Lung (tissue), 12 donors: ENCODE data around the gene MRPS27. TPM values are rescaled to one million over a fixed set of nuclear protein-coding genes. Genes with fewer than 3 reads are reported as not detected.
A peak's percentile ranks its signal among the peaks of the same experiment; 100 is the strongest.

Source experiments
- ATAC-seq: fragments of 200-7000 bp; cut with Tn5 transposase; one replicate; pipeline ENCODE4 v1.9.1; 2020; ENCODE audit warnings: moderate number of reproducible peaks; ENCODE audit not compliant: insufficient read depth, low FRiP score
- DNase-seq, 3 donors: peaks; one replicate each; pipeline ENCODE4 v3.0.0-alpha.2; 2013 to 2017
- H3K27ac ChIP-seq, 2 donors: one replicate each; pipeline ENCODE4 v1.5.1; 2013; ENCODE audit warnings: mild to moderate bottlenecking in 2 of 2, moderate library complexity in 2 of 2, control low read depth in 1 of 2, inconsistent platforms in 1 of 2, low read depth in 1 of 2, low read length in 1 of 2
- H3K27me3 ChIP-seq, 3 donors: one replicate each; pipeline ENCODE4 v1.5.1; 2013; ENCODE audit warnings: low read length in 2 of 3; ENCODE audit not compliant: control insufficient read depth in 3 of 3, insufficient read depth in 3 of 3
- H3K36me3 ChIP-seq, 4 donors: one replicate each; pipeline ENCODE4 v1.5.1; 2013; ENCODE audit warnings: low read length in 4 of 4, mild to moderate bottlenecking in 1 of 4, moderate library complexity in 1 of 4; ENCODE audit not compliant: control insufficient read depth in 4 of 4, insufficient read depth in 4 of 4
- H3K4me1 ChIP-seq, 5 donors: one replicate each; pipeline ENCODE4 v1.5.1; 2013; ENCODE audit warnings: low read length in 5 of 5, mild to moderate bottlenecking in 2 of 5, moderate library complexity in 1 of 5; ENCODE audit not compliant: control insufficient read depth in 5 of 5, insufficient read depth in 5 of 5
- H3K4me3 ChIP-seq: one replicate; pipeline ENCODE4 v1.5.1; 2013; ENCODE audit warnings: mild to moderate bottlenecking, control low read depth, moderate library complexity
- H3K9ac ChIP-seq, 2 donors: one replicate each; pipeline ENCODE4 v1.5.1; 2013; ENCODE audit warnings: low read length in 2 of 2, control low read depth in 1 of 2; ENCODE audit not compliant: insufficient read depth in 1 of 2
- H3K9me3 ChIP-seq, 4 donors: one replicate each; pipeline ENCODE4 v1.5.1; 2013; ENCODE audit warnings: low read length in 3 of 4, mild to moderate bottlenecking in 1 of 4, moderate library complexity in 1 of 4; ENCODE audit not compliant: control insufficient read depth in 4 of 4, insufficient read depth in 3 of 4
- CTCF ChIP-seq: IDR thresholded peaks from 2 replicates; pipeline ENCODE4 v1.5.1; 2012; ENCODE audit warnings: mild to moderate bottlenecking; ENCODE audit errors: control extremely low read depth, extremely low read depth
- whole genome bisulfite sequencing, 2 donors: extraction: QIAGEN DNeasy Blood & Tissue Kit; methylation state at CpG; one replicate each; pipeline ENCODE4 v1.1.7; 2013; 5-methylcytosine and 5-hydroxymethylcytosine counted together
- polyA plus RNA-seq, 2 donors: library from polyadenylated mRNA; stranded (reverse); fragments of 200-250 nt; gene quantifications; one replicate each; pipeline ENCODE4 v1.2.1, GENCODE V29; 2013
- total RNA-seq, 2 donors: library from RNA; depleted of rRNA in 1 of 2; stranded (reverse); fragments of >200 nt in 1 of 2; gene quantifications; one replicate each; pipeline ENCODE4 v1.2.1, GENCODE V29; 2014 to 2021
- donor health status: control.
- donor health status: control.
- donor health status: Bipolar disorder and iron deficiency.
- donor health status: healthy.
- donor health status: DM: yes; HTN: yes; CAD: no.

Gene MRPS27
- total and polyA plus RNA-seq, 4 donors, result 18.8 to 84.8 (median 32.7) TPM

- Histone ChIP-seq H3K36me3 (peaks cover 0 to 7% (median 0%) of the 10 kb centered on the region in 4 donors), H3K4me1 (peaks cover 0 to 20% (median 6%) of the 10 kb centered on the region in 5 donors), H3K27me3 (no peaks in the 10 kb centered on the region), H3K9ac (no peak overlapping the region), H3K27ac (peak overlapping the region in 1 of 2 donors; percentile 21), H3K9me3 (no peaks in the 10 kb centered on the region), H3K4me3 (no peak overlapping the region)
- TF ChIP-seq CTCF, result no peak
- peak in 2 of 3 donors; percentile 79 to 84 for DNase-seq
- WGBS, 2 donors, result 65 to 81% methylated on average over 3 of the region's 3 CpGs
- peak; percentile 19 for ATAC-seq
These were observed 38.1 kb downstream of the MRPS27 start for GRCh38 chr5:72281764-72282499.

GRCh38 chr5:72281430-72281763 lies 38.6 kb downstream of the MRPS27 start:
- DNase-seq, result no peak
- 90 to 94% methylated on average over 1 of the region's 1 CpG for WGBS, 2 donors
- Histone ChIP-seq H3K27me3 (no peaks in the 10 kb centered on the region), H3K9ac (no peak overlapping the region), H3K9me3 (peaks cover 0 to 3% (median 0%) of the 10 kb centered on the region in 4 donors), H3K4me3 (no peak overlapping the region), H3K4me1 (peaks cover 0 to 20% (median 6%) of the 10 kb centered on the region in 5 donors), H3K36me3 (peaks cover 0 to 7% (median under 1%) of the 10 kb centered on the region in 4 donors), H3K27ac (peak overlapping the region in 1 of 2 donors; percentile 21)
- no peak for ATAC-seq
- TF ChIP-seq CTCF, result no peak

- ATAC-seq, result no peak
- no peak for TF ChIP-seq CTCF
- Histone ChIP-seq H3K4me1 (peaks cover 0 to 20% (median 6%) of the 10 kb centered on the region in 5 donors), H3K9me3 (peaks cover 0 to 5% (median 0%) of the 10 kb centered on the region in 4 donors), H3K4me3 (no peak overlapping the region), H3K27me3 (no peaks in the 10 kb centered on the region), H3K36me3 (peaks cover 0 to 7% (median under 1%) of the 10 kb centered on the region in 4 donors), H3K27ac (peak overlapping the region in 1 of 2 donors; percentile 50), H3K9ac (no peak overlapping the region)
- WGBS, 2 donors, result 55 to 59% methylated on average over 2 of the region's 2 CpGs
- peak in 2 of 3 donors; percentile 49 to 60 for DNase-seq
These were observed 39.4 kb downstream of the MRPS27 start for GRCh38 chr5:72280581-72281069.
